ENCODE data around the gene RUFY3.
"Not testable (repeated sequence)": the region's sequence is repeated elsewhere in the genome, so short reads cannot be mapped to it uniquely, and the experiment has no call there.

GRCh38 chr4:70702592-70702991 is 19.2 kb upstream of the RUFY3 start:
- TF ChIP-seq CTCF, EZH2, EZH2phosphoT487 (IDR thresholded peaks at IDR 0.05): not testable (repeated sequence)
